Measurements from ENCODE around the gene MMAB.

Gene MMAB

GRCh38 chr12:109512608-109513007, 60.7 kb downstream of the MMAB start:
- no peak for DNase-seq
- no peak for ATAC-seq

DNA sequence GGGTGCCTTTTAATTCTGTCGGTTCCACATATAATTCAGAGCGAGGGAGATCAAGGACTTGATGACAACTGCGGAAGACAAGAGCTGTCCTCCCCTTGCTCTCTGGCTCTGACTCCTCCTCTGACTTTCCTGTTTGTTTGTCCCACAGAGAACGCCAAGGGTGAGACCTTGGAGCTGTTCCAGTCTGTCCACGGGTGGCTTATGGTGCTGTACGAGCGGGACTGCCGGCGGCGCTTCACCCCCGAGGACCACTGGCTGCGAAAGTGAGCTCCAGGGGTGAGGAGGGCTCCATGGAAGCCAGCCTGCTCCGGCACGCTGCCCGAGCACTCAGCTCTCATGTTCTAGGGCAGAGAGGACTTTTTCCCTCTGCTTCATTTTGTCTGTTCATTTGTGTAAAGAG, 63.1 kb downstream of the MMAB start:
- DNase-seq (no peak), ATAC-seq (no peak)

DNA sequence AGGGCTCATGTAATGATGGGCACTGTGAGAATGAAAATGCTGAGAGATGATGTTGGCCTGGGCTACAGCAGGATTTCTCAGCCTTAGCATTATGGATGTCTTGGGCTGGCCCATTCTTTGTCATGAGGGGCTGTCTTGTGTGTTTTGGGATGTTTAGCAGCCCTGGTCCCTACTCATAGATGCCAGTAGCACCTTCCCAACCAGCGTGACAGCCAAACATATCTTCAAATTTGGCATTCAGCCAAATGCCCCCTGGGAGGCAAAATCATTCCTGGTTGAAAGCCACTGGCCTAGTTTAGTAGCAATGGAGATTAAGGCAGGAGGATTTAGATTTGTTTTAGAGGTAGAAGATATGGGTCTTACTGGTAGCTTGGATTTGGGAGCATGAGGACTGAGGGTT, 69.2 kb downstream of the MMAB start:
- DNase-seq (no peak), ATAC-seq (no peak)
